LNCaP clone FGC (cell line): ENCODE data around the gene VWC2L.

Experiments
- DNase-seq: peaks from one replicate; pipeline ENCODE4 v3.0.0-alpha.2; 2011; ENCODE audit warnings: low read depth
- H3K4me3 ChIP-seq: 2 replicates; pipeline ENCODE4 v1.5.1; 2011; ENCODE audit warnings: mild to moderate bottlenecking, low read depth, low read length, control low read depth
- TF ChIP-seq, protein P1 (sequence below): IDR thresholded peaks from 2 replicates; pipeline ENCODE4 v1.5.1; 2012; ENCODE audit warnings: mild to moderate bottlenecking; ENCODE audit not compliant: control insufficient read depth, insufficient read depth; ENCODE audit errors: extremely low read depth

The VWC2L gene

DNA sequence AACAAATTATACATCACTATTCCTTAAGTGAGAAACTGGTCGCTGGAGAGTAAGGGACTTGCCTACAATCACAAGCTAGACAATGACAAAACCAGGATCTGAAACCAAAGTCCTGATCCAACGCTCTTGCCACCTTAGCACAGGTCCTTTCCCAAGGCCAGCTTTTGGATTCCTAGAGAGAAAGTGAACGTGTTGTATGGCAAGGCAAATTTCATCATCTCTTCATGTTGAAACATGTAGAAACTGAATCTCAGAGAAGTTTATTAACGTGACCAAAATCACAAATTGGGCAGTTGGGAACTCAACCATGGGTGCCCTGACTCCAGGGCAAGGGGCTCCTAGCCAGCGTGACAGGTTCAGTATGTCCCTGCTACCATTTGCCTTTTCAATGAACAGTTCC is 118.2 kb downstream of the VWC2L start:
- DNase-seq: no peak
- TF ChIP-seq, protein P1, sequence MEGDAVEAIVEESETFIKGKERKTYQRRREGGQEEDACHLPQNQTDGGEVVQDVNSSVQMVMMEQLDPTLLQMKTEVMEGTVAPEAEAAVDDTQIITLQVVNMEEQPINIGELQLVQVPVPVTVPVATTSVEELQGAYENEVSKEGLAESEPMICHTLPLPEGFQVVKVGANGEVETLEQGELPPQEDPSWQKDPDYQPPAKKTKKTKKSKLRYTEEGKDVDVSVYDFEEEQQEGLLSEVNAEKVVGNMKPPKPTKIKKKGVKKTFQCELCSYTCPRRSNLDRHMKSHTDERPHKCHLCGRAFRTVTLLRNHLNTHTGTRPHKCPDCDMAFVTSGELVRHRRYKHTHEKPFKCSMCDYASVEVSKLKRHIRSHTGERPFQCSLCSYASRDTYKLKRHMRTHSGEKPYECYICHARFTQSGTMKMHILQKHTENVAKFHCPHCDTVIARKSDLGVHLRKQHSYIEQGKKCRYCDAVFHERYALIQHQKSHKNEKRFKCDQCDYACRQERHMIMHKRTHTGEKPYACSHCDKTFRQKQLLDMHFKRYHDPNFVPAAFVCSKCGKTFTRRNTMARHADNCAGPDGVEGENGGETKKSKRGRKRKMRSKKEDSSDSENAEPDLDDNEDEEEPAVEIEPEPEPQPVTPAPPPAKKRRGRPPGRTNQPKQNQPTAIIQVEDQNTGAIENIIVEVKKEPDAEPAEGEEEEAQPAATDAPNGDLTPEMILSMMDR: no peak
- no peak overlapping the region for H3K4me3 ChIP-seq

DNA sequence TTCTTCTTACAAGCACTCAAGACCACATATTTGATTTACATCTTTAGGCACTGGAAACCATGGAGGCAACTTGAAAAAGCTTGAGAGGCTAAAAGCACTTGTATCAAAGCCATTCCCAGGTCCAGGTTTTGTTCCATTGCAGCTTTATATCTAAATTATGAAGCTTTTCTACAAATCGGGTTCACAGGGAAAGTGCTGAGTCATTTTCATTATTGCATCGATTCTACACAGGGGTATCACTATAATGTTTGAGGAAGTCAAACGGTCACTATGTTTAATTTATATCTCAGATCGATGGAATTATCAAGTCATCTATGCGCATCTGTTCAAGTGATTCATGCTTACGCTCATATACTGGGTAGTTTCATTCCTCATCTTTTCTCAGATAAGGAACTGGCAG is 118.7 kb downstream of the VWC2L start:
- H3K4me3 ChIP-seq: no peak overlapping the region
- no peak for DNase-seq
- TF ChIP-seq, protein P1: no peak

DNA sequence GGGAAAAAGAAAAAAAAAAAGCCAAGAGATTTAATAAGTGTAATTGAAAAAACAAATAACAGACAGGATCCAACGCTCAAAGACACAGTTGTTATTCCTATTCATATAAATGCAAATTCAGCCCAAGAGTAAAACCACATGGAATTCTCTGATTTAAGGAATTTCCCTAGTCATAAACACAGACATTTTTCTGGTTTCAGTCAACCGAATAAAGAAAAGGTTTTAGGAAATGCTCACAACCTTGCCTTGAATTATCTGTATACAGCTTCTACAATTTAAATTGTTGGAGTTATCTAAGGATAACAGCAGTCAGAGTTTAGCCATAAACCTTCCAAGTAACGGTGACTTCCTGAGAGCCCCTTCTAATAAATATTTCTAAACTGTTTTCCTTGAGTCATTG is 122.7 kb downstream of the VWC2L start:
- TF ChIP-seq, protein P1: no peak
- no peak for DNase-seq

DNA sequence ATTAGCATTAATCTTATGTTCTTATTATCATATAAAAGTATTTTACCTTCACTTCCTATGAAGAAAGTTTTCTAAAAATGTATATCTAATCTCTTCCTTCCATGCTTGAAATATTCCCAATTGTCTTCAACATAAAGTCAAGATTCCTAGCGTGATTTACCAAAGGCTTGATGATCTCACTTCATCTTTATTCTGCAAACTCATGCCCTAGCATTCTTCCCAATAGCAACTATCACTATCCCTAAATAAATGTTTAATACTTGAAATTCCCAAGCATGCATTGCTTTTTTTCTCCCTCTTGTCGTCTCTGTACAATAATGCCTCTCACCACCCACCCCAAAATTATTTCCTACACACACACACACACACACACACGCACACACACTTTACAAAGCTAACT is 125.8 kb downstream of the VWC2L start:
- no peak overlapping the region for H3K4me3 ChIP-seq
- TF ChIP-seq, protein P1: no peak
- no peak for DNase-seq

More for the DNA sequence above, 122.7 kb downstream of the VWC2L start:
- no peak overlapping the region for H3K4me3 ChIP-seq

DNA sequence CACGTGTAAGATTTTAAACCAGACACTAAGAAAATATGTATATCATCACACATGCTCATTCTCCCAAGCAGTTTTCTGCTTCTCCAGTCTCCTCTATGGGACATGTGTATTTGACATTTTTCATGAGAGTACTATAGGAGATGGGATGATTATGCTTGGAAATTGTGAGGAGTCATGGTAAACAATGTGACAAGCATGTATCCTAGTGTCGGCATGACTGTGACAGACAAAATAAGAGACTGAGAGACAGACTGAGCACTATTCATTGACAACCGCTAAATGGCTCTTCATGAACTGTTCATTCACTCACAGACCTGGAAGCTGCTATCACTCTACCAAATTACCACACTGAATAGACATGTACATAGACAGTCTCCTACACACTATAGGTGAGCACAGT is 127.1 kb downstream of the VWC2L start:
- TF ChIP-seq, protein P1: no peak
- H3K4me3 ChIP-seq: no peak overlapping the region
- DNase-seq: no peak

DNA sequence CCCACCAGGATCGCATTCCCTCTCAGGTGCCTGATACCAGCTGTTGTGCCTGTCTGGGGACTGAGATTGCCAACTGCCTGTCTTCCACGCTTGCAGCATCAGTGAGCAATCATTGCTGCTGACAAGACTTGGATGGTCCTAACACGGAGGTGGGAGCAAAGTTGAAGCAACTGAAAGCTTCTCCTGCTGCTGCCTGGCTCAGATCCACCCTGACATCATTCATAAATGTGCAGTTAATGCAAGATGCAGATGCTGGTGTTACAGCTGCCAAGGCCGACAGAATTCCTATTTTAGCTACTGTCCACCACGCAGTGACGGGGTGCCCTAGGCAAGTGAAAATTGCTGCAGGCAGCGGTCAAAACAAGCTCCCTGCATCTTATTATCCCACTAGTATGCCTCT is 131.4 kb downstream of the VWC2L start:
- H3K4me3 ChIP-seq: no peak overlapping the region
- DNase-seq: no peak
- TF ChIP-seq, protein P1: no peak

DNA sequence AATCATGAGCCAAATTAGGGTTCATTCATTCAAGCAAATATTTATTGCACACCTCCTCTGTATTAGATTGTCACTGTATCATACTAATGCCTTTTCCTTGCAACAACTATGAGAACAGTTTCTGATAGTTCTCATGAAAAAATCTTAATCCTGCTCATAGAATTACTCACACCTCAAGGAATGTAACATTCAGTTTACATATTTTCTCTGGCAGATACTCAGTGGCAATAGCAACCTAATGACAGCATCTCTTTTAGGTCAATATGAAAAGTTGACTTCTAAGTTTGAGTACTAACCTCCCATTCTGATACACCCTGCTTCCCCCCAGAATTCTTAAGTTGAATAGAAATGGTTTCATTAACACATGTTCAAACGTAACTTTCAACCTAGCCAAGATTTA is 132.0 kb downstream of the VWC2L start:
- DNase-seq: no peak
- no peak overlapping the region for H3K4me3 ChIP-seq
- TF ChIP-seq, protein P1: no peak
